Testis (tissue), 3 donors: ENCODE measurements around the gene SAMD4A. TPM values are rescaled to one million over a fixed set of nuclear protein-coding genes. Genes with fewer than 3 reads are reported as not detected.

Experiments
- DNase-seq: peaks from one replicate; pipeline ENCODE4 v3.0.0-alpha.2; 2019
- H3K27ac ChIP-seq, 2 donors: fragments of 200-600 bp; sonication (generic); one replicate each; pipeline ENCODE4 v1.5.1; 2019
- H3K27me3 ChIP-seq: fragments of 200-600 bp; sonication (generic); one replicate; pipeline ENCODE4 v1.5.1; 2019
- H3K36me3 ChIP-seq: fragments of 200-600 bp; sonication (generic); one replicate; pipeline ENCODE4 v1.5.1; 2017; ENCODE audit warnings: low read depth; ENCODE audit errors: missing control alignments
- H3K4me1 ChIP-seq: fragments of 200-600 bp; sonication (generic); one replicate; pipeline ENCODE4 v1.5.1; 2019
- H3K4me3 ChIP-seq, 2 donors: fragments of 200-600 bp; sonication (generic); one replicate each; pipeline ENCODE4 v1.5.1; 2017 to 2019
- H3K9me3 ChIP-seq: fragments of 200-600 bp; sonication (generic); one replicate; pipeline ENCODE4 v1.5.1; 2017
- CTCF ChIP-seq, 3 experiments: fragments of 450-650 bp in 2 of 3; fragments of 200-600 bp in 1 of 3; sonication (generic) in 1 of 3; IDR thresholded peaks; one replicate each; pipeline ENCODE4 v1.5.1; 2016 to 2019; ENCODE audit warnings: antibody characterized with exemption in 3 of 3, mild to moderate bottlenecking in 2 of 3, moderate library complexity in 1 of 3
- POLR2A ChIP-seq: fragments of 450-650 bp; IDR thresholded peaks from one replicate; pipeline ENCODE4 v1.6.1; 2017; ENCODE audit warnings: antibody characterized with exemption, mild to moderate bottlenecking, moderate library complexity
- WGBS, 2 donors: methylation state at CpG; one replicate each; pipeline ENCODE4 v1.1.5; 2018; 5-methylcytosine and 5-hydroxymethylcytosine counted together
- intact Hi-C: fragments of 100-400 bp; cut with DNase I; formaldehyde crosslinking; loops from one replicate; pipeline ENCODE4 v1.15.1; 2023; ENCODE audit warnings: low total_unique reads
- polyA plus RNA-seq: library from polyadenylated mRNA; stranded (reverse); fragments of 350-450 nt; fragmentation: Illumina TruSeq; extraction: RNeasy Lipid Tissue Mini Kit (QIAGEN cat#74804); gene quantifications from one replicate; pipeline ENCODE4 v1.2.3, GENCODE V29; 2014; ENCODE audit warnings: low read depth, low replicate concordance; ENCODE audit not compliant: insufficient read depth
- total RNA-seq, 2 donors: library from RNA; depleted of rRNA; stranded (reverse); fragments of >200 nt; gene quantifications; one replicate each; pipeline ENCODE4 v1.2.3, GENCODE V29; 2016

Gene SAMD4A
- total and polyA plus RNA-seq, 3 donors from 2014 or later: 103 to 369 (median 259) TPM

DNA sequence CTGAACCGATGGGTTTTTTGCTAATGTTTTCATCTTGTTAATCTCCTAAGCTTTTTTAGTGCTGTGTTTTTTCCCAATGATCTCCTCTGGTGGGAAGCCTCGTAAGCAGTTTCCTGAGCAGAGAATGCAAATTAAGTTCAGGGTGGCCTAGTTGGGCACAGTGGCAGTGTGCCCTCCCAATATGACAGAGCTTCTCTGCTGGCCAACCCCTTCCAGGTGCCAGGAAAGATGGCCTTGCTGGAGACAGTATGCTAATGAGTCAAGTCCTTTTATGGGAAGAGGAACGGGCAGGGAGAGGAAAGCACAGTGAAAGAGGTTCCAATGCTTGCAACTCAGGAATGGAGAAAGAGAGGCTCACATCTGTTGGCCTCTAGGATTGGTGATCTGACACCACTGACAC lies 219.9 kb downstream of the SAMD4A start:
- no peak for DNase-seq
- no peaks in the 10 kb centered on the region for H3K36me3 ChIP-seq
- no peaks in the 10 kb centered on the region for H3K4me1 ChIP-seq
- intact Hi-C loops: no loop called here
- H3K4me3 ChIP-seq: no peak overlapping the region
- no peaks in the 10 kb centered on the region for H3K9me3 ChIP-seq
- TF ChIP-seq CTCF (IDR thresholded peaks at IDR 0.05) (no peak), POLR2A (no peak)
- H3K27me3 ChIP-seq: no peaks in the 10 kb centered on the region
- 71 to 77% methylated on average over 3 of the region's 3 CpGs for WGBS, 2 donors
- no peak overlapping the region for H3K27ac ChIP-seq

DNA sequence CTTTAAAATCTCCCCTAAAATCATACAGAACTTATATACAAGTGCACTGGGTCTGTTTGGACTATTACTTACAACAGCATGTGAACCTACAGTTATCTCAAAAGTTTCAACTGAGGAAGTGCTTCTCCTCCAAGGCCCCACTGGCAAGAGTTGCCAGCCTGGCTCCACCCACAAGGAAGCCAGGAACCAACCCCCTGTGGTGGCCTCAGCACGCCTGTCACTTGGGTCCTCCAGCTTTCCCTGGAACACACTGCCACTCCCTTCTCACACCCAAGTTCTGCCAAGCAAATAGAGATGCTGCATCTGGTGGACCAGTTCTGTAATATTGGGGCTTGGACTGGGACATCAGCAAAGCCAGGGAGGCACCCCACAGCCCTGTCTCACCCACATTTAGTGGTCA lies 220.3 kb downstream of the SAMD4A start:
- H3K9me3 ChIP-seq: no peaks in the 10 kb centered on the region
- H3K4me3 ChIP-seq: no peak overlapping the region
- no peaks in the 10 kb centered on the region for H3K36me3 ChIP-seq
- TF ChIP-seq CTCF (IDR thresholded peaks at IDR 0.05): no peak
- no peaks in the 10 kb centered on the region for H3K27me3 ChIP-seq
- H3K4me1 ChIP-seq: no peaks in the 10 kb centered on the region
- no peak for DNase-seq
- WGBS, 2 donors: 71 to 86% methylated on average over 1 of the region's 1 CpG
- intact Hi-C loops: no loop called here
- H3K27ac ChIP-seq: no peak overlapping the region

- Histone ChIP-seq H3K36me3 (no peaks in the 10 kb centered on the region), H3K9me3 (no peaks in the 10 kb centered on the region), H3K4me1 (no peaks in the 10 kb centered on the region), H3K27ac (no peak overlapping the region), H3K4me3 (no peak overlapping the region), H3K27me3 (no peaks in the 10 kb centered on the region)
- 92 to 95% methylated on average over 17 of the region's 17 CpGs for WGBS, 2 donors
- no peak for TF ChIP-seq CTCF (IDR thresholded peaks at IDR 0.05)
- no peak for TF ChIP-seq POLR2A
- DNase-seq: no peak
- intact Hi-C loops: no loop called here
These were observed 221.8 kb downstream of the SAMD4A start for GRCh38 chr14:54788701-54789100.

- H3K36me3 ChIP-seq: no peaks in the 10 kb centered on the region
These were observed 222.2 kb downstream of the SAMD4A start for GRCh38 chr14:54789166-54789565.

More at GRCh38 chr14:54789166-54789565, 222.2 kb downstream of the SAMD4A start:
- no peak overlapping the region for H3K4me3 ChIP-seq
- WGBS, 2 donors: 89 to 95% methylated on average over 5 of the region's 5 CpGs
- intact Hi-C loops: no loop called here
- H3K9me3 ChIP-seq: no peaks in the 10 kb centered on the region
- DNase-seq: no peak
- H3K27me3 ChIP-seq: no peaks in the 10 kb centered on the region
- no peak for TF ChIP-seq CTCF (IDR thresholded peaks at IDR 0.05)
- no peak for TF ChIP-seq POLR2A
- no peak overlapping the region for H3K27ac ChIP-seq
- H3K4me1 ChIP-seq: no peaks in the 10 kb centered on the region
